Endometrium (tissue), 2 donors: ENCODE measurements around the gene FHOD3.

Experiments
- FAIRE-seq: peaks from 2 replicates; lab custom pipeline; 2012; peaks lifted over from hg19 to GRCh38; lab: Jason Lieb, UNC
- donor health status: control.
- donor health status: control.

FHOD3 gene

DNA sequence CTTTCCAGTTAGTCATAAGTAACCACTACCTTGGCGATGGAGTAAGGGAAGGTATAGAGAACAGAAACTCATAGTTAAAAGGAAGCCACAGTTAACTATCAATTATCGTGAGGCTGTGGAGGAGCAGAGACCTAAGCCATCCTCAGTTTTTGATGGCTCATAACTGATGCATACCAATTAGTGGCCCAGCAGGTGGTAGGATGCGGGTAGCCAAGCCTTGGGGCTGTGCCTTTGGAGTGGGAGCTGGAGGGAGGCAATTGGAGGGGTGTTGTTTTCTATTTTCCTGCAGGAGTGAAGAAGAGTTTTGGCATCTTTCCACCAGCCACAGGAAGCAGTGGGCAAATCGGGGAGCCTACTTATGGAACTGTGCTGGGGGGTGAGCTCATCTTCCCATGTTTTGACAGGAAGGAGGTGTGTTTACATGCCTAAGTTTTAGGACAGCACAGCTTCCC, 336.5 kb downstream of the FHOD3 start:
- no peak for FAIRE-seq

DNA sequence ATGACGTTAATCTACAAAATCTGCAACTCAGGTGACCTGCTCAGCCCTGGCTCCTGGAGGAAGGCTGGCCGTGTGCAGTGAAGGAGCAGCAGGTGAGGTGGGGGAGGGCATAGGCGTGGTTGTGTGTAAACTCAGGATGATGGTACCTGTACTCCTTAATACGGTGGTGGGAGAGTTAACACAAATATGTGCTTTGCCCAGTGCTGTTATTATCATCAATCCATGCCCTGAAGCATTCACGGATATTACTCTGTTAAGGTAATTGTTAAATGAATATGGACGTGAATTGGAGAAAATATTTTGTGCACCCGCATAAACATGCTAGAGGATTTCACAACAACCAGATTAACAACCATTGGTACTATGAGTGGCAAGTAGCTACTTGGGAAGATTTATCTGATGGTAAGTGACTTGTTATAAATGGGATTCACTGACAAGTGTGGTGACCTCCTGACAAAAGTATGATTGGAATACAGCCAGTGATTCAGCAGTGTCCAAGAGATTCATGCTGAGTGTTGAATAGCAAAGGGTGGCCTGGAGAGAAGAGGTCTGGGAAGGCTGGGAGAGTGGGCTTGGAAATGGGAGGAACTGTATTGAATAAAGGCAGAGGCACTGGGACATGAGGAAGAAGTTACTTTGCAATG, 337.2 kb downstream of the FHOD3 start:
- FAIRE-seq: no peak

DNA sequence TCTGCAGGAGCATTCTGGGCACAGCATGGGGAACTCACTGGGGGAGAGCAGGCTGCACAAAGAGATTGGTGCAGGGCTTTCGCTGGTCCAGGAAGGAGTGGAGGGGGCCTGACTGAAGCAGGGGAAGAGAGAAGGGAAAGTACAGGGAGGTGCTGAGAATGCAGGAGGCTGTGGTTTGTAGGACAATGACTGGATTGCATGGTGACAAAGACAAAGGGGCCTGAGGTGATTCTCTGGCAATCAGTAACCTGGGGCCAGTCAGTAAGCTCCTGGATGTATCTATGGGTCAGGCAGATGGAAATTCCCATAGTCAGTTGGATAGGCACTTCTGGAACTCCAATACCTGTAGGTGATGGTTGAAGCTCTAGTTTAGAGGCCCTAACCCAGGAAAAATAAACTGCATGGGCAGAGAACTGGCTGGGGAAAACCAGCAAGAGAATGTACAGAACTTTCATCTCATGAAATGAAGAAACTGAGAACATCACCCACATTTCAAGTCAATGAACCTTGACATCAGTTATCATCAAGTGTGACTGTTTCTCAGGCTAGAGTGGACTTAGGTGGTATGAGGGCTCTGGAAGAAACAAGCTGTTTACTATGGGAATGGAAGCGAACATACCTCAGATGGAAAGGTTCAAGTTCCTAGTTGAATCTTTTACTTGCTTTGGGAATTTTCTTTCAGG, 338.0 kb downstream of the FHOD3 start:
- no peak for FAIRE-seq

DNA sequence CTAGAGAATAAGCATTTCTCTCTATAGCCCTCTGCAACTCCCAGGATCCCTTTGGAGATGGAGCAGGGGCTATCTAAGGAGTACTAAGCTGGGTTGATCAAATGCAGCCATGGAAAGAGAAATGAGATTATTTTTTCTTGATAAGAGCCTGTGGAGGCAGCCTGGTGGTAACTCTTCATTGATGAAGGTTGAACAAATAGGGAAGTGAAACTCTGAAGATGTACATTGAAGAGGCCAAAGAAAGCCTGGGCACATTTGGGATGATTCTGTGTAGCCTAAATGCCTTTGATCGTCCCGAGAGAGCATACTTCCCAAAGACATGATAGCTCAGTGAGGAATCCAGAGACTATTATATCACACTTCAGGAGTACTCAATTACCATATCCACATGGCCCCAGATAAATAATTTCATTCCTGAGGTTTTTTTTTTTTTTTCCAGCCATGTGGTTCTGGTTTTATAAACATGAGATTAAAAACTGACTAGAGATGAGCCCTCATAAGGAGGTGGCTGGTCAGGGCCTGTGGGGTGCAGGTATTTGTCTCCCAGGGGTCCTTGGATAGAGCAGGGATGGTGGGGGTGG, 338.8 kb downstream of the FHOD3 start:
- FAIRE-seq: no peak

DNA sequence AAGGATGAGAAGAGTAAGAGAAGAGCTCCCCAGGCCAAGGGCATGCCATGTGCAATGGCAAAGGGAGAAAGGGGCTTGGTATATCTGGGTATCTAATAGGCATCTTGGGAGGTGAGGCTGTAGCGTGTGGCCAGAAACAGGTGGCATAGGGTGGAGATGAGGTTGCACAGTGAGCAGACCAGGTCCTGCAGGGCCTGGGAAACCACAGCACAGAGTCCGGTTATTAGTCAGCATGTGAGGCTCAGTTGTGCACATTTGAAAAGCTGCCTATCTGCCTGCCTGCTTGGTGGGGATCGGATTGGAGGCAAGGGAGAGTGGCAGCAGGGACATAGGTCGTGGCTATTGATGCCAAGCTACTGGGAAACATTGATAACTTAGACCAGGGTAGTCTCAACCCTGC, 340.7 kb downstream of the FHOD3 start:
- FAIRE-seq: no peak

DNA sequence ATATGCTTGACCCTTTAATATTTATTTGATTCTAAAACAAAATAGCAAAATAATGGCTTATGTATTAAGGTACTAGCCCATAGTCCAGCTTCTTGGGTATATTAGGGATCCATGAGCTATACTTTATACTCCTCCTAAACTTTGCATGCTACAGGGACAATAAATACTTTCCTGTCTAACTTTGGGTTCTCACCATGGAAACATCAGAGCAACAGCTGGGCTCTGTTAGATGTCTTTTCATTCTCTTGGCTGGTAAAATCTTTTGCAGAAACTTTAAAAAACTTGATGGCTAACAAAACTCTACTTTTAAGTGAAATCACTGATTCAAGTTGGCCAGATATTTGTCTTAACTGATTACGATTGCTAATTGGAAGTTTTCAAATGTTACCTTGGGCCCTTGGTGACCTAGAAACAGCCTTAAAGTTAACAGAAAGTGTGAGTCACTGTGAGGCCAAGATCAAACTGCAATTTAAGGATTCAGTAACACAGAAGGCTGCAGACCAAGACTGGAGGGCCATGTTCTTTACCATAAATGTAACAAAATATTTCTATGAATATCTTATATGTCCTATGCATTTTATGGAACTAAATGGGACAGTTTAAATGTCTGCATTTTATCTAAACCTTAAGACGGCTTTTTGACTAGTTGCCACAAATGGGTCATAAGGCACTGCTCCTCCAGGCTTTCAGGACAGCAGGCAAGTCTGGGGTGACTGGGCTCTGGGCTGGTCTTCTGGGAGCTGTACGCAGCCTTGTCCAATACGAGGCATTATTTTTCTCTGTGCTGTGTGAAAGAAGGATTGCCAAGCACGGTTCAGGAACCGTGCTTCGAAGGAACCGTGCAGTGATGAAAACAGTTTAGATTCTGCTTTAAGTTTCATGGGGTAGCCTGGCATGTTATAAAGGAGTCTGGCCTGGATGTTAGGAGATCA, 342.8 kb downstream of the FHOD3 start:
- no peak for FAIRE-seq

DNA sequence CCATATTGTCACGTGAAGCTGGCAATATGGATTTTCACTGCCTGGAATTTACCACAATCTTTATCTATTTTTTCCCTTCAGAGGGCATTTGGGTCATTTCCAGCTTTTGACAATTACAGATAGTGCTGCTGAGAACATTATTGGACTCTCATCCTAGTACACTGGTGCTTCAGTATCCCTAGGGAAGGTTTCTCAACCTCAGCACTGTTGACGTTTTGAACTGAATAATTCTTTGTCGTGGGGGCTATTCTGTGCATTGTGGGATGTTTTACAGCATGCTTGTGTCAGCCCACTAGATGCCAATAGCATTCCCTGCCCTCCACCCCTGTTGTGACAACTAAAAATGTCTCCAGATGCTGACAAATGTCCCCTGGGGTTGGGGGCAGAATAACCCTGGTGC, 345.5 kb downstream of the FHOD3 start:
- FAIRE-seq: no peak

DNA sequence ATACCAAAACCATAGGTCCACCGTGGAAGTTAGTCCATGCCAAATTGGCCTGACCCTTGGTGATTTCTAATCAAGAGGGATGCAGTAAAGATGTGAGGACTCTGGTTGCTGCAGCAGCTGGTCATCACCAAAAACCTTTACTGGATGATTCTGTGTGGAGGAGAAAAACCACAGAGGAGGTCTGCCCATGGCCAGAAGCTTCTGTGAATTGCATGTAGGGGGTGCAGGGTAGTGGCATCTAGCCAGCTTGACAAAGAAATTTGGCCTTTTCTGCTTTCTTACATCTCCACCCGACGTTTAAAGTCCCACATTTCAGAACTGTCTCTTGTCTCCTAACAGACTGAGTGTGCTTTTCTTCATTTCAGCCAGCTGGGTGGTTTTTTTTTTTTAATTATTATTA, 351.3 kb downstream of the FHOD3 start:
- FAIRE-seq: no peak

DNA sequence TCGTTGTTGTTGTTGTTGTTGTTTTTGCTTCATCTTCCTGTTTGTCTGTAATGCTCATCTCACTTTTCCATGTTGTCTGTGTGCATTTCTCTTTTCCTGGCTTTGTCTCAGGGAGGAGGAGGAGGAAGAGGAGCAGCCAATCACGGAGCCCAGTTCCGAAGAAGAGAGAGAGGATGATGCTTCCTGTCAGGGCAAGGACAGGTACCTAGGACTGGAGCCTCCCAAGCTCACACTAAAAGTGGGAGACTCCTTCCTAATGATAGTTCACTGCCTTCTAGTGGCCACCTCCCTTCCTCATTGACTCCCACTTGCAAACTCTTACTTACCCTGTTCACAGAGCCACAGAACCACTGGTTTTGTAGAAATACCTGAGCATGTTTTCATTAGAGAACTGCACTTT, 351.7 kb downstream of the FHOD3 start:
- no peak for FAIRE-seq

DNA sequence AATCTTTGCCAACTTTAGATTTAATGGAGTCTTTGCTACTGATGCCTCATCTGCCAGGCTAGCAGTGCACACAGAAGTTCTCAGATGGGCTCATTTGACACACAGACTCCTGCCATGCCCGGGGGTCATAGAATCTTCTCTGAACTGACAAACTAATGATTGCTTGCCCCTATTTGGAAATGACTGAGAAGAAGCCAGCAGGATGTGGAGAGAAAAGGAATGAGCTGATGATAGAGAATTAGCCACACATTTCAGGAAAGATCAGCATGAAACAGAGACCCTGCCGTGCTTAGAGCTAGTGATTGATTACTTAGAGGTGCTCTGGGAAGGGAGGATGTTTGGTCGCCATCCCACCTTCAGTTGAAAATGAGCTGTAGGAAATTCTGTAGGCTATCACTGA, 352.8 kb downstream of the FHOD3 start:
- no peak for FAIRE-seq

DNA sequence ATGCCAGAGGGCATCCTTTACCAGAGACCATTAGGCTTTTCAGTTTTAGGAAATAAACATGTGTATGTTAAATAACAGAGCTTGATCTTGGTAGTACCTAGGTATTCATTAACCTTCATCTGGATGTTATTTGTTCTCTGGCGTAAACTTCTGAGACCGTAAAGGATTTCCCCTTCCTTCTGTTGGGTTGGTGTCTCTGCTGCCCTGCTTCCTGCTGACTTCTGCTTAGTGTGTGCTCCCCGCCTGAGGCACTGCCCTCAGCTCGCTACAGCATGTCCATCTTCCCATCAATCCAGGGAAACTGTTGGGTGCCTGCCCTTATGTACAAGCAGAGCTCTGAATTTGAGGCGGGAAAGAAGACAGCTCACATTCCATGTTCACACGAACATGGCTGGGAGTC, 353.4 kb downstream of the FHOD3 start:
- no peak for FAIRE-seq

DNA sequence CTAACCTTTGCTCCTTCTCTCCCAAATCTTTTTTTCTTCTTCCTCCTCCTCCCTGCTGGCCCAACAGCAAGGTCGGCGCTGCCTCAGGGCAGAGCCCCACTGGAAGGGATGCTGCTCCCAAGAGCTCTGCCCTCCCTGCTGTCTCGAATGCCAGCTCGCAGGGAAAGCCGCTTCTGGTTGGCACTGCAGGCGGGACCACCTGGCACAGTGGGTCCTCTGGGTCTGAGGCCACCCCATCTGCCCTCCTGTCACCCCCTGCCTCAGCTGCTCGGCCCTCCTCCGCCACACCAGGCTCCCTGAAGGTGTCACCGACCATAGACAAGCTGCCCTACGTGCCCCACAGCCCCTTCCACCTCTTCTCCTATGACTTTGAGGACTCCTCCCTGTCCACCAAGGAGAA, 355.0 kb downstream of the FHOD3 start:
- FAIRE-seq: no peak

DNA sequence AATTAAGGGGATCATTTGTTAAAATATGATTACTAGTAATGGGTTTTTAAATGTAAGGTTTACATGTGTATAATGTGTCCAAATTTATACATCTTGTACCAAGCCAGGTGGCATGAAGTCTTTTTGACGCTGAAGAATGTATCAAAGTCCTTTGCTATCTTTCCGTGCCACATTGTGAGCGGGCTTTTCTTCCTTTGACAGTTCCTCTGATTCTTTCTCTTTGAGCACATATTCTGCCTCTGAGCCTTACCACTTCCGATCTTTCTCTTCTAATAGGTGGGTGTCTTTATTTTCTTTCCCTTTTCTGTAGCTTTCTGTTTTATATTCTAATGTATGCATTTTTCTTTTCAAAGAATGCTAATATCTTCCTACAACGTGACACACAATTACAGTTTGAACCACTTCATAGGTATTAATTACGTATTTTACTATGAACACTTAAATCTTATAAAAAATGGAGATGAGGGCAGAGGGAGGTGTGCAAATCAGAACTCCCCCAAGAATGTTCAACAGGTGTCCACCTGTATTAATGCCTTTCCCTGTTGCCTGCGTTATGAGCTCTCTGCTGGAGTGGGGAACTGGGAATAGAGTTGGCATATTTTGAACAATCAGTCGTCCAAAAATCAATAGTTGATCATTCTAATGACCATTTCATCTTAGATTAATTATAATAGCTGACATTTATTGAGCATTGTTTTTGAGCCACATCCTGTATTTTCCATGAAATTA, 355.8 kb downstream of the FHOD3 start:
- no peak for FAIRE-seq

DNA sequence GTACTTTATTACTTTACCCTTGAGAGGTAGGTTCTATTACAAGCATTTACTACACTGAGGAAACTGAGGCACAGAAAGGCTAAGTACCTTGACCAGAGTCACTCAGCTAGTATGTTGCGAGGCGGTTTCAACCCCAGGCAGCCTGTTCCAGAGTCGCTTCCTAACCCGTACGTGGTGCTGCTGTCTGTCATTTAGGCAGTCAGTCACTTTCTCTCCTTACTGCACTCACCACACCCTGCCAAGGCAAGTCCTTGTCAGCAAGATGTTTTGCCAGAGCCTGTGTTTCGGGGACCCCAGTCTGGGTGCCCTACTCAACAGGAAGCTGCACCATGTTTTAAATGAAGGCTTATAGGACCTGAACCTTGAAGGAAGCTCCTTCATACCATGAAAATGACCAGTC, 356.4 kb downstream of the FHOD3 start:
- no peak for FAIRE-seq

DNA sequence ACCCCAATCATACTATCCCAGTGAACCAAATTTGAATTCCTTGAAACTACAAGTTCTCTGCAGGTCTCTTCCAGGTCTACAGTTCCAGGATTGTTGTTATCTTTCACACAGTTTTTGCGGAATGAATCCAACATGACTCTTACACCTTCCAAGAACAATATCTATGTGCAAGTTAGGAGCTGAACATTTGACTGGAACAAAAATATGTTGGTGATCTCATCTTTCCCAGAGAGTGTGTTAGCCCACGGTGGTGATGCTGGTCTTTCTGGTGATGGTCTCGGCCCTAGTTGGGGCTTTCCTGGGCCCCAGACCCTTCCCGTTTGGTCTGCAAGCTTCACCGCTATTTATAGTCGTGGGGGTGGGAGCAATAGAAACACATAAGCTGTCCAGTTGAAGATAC, 357.6 kb downstream of the FHOD3 start:
- no peak for FAIRE-seq

DNA sequence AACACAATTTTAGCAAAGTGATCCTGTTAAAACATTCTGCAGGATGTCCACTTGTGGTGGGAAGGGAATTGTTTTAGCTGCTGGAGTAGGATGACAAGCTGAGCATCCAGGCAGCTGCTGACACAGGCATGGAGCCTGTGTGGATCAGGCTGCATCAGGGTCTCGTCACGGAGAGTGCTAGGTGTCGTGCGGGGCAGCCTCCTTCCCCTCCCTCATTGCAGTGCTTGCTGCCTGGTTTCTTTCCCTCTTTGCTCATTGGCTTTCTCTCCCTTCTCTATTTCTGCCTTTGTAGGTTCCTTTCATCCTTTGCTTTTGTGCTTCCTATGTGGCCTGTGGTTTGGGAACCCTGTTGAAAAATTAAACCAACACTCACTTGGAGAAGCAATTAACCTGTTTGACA, 358.4 kb downstream of the FHOD3 start:
- no peak for FAIRE-seq

DNA sequence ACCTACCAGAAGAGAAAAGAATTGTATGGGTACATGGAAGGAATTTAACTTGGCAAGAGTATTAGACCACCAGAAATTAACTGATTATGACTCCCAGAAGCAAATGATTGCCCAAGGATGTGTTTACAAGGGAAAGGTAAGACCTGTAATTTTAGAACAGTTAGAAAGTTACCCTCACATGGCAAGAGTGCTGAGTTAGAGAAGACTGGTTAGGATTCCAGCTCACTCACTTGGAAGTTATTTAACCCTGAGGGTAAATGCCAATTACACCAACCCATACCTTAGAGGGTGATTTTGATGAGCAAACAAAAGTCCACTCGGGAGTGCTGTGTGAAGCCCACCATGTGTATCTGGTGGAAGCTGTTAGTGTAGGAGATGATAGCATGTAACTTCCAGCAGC, 361.1 kb downstream of the FHOD3 start:
- no peak for FAIRE-seq

DNA sequence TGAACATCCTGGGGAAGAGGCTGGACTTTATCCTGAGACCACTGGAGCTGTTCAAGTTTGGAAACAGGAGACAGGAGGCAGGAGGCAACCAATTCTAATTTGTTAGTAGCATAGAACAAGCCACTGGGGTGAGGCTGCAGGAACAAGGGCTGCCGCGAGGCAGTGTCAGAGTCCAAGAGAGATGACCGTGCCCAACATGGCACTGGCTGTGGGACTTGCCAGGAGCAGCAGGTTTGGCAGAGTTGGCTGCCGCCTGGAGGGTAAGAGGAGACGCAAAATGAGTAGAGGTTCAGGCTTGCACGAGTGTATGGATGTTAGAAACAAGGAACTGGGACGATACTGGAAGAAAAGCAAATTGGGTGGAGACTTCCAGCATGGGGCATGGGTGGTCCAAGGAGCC, 362.8 kb downstream of the FHOD3 start:
- no peak for FAIRE-seq

DNA sequence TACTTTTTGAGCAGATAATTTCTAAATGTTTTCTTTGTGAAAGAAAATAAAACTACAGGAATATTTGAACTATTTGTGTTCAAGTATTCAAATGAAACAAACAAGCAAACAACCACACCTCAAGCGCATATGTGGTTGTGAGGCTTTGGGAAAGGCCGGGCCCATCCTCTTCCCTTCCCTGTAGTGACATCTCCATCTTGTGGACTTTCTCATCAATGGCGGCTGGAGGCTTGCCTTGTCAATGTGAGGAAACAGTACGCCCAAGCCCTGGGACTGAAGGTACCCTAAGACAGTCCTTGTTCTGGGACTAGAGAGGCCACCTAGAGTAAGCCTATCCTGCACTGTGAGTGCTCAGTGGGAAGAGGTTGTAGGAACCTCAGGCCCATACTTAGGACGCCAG, 364.5 kb downstream of the FHOD3 start:
- no peak for FAIRE-seq

DNA sequence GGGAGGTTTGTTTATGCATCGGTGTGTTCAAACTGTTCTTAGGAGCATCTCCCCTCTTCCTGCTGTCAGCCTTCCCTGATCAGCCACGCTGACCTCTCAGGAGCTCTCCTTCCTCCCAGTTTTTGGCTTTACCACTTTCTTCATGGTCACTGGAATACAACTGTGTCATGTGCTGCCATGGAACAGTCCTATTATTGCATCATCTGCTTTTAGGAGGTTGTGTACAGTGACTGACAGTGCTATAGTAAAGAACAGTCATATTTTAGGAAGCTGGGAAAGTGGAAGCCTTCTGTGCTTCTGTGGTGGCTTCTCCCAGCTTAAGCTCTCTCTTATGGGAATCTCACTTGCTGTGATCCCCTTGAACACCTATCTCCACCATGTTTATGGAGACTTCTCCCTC, 365.8 kb downstream of the FHOD3 start:
- FAIRE-seq: no peak

DNA sequence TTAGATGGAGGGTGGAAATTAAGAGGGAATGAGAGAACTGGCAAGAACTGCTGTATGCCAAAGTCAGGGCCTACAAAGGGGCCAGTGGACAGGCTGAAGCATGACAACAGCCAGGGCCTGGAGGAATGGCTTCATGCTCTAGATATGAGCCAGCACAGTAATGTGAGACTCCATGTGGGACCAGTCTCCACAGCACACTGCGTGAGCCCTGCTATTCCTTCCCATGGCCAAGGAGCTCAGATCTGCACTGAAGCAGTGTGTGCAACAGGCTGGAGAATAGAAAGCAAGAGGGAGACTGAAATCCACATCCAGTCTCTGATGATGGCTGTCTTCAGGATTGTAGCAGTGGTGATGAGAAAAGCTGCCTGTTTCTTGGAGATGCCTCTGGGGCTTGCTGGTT, 368.4 kb downstream of the FHOD3 start:
- FAIRE-seq: no peak

DNA sequence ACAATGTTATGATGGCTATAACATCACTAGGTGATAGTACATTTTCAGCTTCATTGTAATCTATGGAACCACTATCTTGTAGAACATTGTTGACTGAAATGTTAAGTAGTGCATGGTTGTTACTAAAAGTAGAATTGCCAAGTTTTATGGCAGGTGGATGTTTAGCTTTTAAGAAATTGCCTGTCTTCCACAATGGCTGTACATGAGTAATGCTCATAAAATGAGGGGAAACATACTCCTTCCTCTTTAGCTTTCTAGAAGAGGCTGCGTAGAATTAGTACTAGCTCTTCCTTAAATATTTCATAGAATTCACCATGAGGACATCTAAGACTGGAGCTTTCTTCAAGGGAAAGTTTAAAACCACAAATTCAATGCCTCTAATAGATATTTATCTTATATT, 370.3 kb downstream of the FHOD3 start:
- no peak for FAIRE-seq
